PC-9 (cell line): ENCODE results near the gene FN3K.
"Not testable (repeated sequence)": the region's sequence is repeated elsewhere in the genome, so short reads cannot be mapped to it uniquely, and the experiment has no call there.

Experiments used
- EZH2 ChIP-seq: fragments of 200-600 bp; sonication (generic); IDR thresholded peaks from 2 replicates; pipeline ENCODE4 v1.8.0; 2017; ENCODE audit warnings: antibody characterized with exemption, low read depth
- TF ChIP-seq, protein P1 (sequence below): fragments of 200-600 bp; sonication (generic); conservative IDR thresholded peaks from 2 replicates; pipeline ENCODE4 v1.6.1; 2017; ENCODE audit warnings: mixed run types, antibody characterized with exemption, mild to moderate bottlenecking, moderate library complexity

DNA sequence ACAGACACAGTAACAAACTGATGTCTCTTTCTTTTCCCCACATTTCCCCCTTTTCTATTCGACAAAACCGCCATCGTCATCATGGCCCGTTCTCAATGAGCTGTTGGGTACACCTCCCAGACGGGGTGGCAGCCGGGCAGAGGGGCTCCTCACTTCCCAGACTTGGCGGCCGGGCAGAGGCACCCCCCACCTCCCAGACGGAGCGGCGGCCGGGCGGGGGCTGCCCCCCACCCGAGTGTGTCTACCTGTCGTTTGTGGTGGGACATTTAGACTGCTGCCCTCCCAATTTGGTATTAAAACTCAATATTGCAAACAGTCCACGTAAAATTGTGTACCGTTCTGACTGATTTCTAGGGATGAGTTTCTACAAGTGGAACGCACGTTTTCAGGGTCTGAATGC, 39.0 kb downstream of the FN3K start:
- TF ChIP-seq, protein P1, sequence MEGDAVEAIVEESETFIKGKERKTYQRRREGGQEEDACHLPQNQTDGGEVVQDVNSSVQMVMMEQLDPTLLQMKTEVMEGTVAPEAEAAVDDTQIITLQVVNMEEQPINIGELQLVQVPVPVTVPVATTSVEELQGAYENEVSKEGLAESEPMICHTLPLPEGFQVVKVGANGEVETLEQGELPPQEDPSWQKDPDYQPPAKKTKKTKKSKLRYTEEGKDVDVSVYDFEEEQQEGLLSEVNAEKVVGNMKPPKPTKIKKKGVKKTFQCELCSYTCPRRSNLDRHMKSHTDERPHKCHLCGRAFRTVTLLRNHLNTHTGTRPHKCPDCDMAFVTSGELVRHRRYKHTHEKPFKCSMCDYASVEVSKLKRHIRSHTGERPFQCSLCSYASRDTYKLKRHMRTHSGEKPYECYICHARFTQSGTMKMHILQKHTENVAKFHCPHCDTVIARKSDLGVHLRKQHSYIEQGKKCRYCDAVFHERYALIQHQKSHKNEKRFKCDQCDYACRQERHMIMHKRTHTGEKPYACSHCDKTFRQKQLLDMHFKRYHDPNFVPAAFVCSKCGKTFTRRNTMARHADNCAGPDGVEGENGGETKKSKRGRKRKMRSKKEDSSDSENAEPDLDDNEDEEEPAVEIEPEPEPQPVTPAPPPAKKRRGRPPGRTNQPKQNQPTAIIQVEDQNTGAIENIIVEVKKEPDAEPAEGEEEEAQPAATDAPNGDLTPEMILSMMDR, result not testable (repeated sequence)
- TF ChIP-seq EZH2, result not testable (repeated sequence)
